Measurements from ENCODE around the gene TNFRSF12A.
"Not testable (repeated sequence)": the region's sequence is repeated elsewhere in the genome, so short reads cannot be mapped to it uniquely, and the experiment has no call there.

TNFRSF12A gene

GRCh38 chr16:3049921-3050481 is 29.8 kb downstream of the TNFRSF12A start:
- no peak for DNase-seq (ENCODE audit: low read depth)

GRCh38 chr16:3050487-3050886 is 30.3 kb downstream of the TNFRSF12A start:
- no peak for DNase-seq (ENCODE audit: low read depth)

GRCh38 chr16:3051009-3051408 is 30.8 kb downstream of the TNFRSF12A start:
- DNase-seq (ENCODE audit: low read depth), result no peak

GRCh38 chr16:3051494-3051893 is 31.3 kb downstream of the TNFRSF12A start:
- DNase-seq (ENCODE audit: low read depth), result no peak

- not testable (repeated sequence) for DNase-seq (ENCODE audit: low read depth)
Measured at GRCh38 chr16:3052571-3053329, 32.6 kb downstream of the TNFRSF12A start.

- DNase-seq (ENCODE audit: low read depth), result not testable (repeated sequence)
Measured at GRCh38 chr16:3053330-3053710, 33.2 kb downstream of the TNFRSF12A start.

GRCh38 chr16:3054965-3055733 is 35.0 kb downstream of the TNFRSF12A start:
- peak; percentile 74 for DNase-seq (ENCODE audit: low read depth)

GRCh38 chr16:3055734-3056115 is 35.6 kb downstream of the TNFRSF12A start:
- DNase-seq (ENCODE audit: low read depth), result not testable (repeated sequence)

- no peak for DNase-seq (ENCODE audit: low read depth)
Measured at GRCh38 chr16:3056336-3057180, 36.4 kb downstream of the TNFRSF12A start.

- no peak for DNase-seq (ENCODE audit: low read depth)
Measured at GRCh38 chr16:3057181-3058138, 37.3 kb downstream of the TNFRSF12A start.

GRCh38 chr16:3058139-3059030 is 38.2 kb downstream of the TNFRSF12A start:
- peak; percentile 43 for DNase-seq (ENCODE audit: low read depth)

GRCh38 chr16:3059041-3059722 is 39.0 kb downstream of the TNFRSF12A start:
- peak; percentile 91 for DNase-seq (ENCODE audit: low read depth)

GRCh38 chr16:3059723-3060242 is 39.6 kb downstream of the TNFRSF12A start:
- no peak for DNase-seq (ENCODE audit: low read depth)

GRCh38 chr16:3060339-3061127 is 40.4 kb downstream of the TNFRSF12A start:
- no peak for DNase-seq (ENCODE audit: low read depth)

- no peak for DNase-seq (ENCODE audit: low read depth)
Measured at GRCh38 chr16:3062553-3062952, 42.4 kb downstream of the TNFRSF12A start.

GRCh38 chr16:3063625-3064386 is 43.6 kb downstream of the TNFRSF12A start:
- no peak for DNase-seq (ENCODE audit: low read depth)

- DNase-seq (ENCODE audit: low read depth), result no peak
Measured at GRCh38 chr16:3065069-3065741, 45.0 kb downstream of the TNFRSF12A start, which contains the start of gene IL32. Gene IL32 (plus strand): TSS chr16:3065640. CDS start chr16:3065812, 172 bp downstream.
